Panc1 (cell line): ENCODE results near the gene SAMD4A. TPM values are rescaled to one million over a fixed set of nuclear protein-coding genes. Genes with fewer than 3 reads are reported as not detected.

ENCODE experiments used
- ATAC-seq: fragments of 200-7000 bp; cut with Tn5 transposase; 2 replicates; pipeline ENCODE4 v1.9.1; 2020; ENCODE audit warnings: mild to moderate bottlenecking, moderate library complexity
- BruUV-seq: library from RNA; stranded (reverse); fragments of 400-500 nt; replicated peaks from 2 replicates; lab custom pipeline; 2021; lab: Mats Ljungman, UMichigan
- CTCF ChIA-PET: fragments of 300-600 bp; sonication (Branson Sonifier 250); formaldehyde crosslinking; loops from one replicate; lab custom pipeline; 2022; ENCODE audit warnings: antibody characterized with exemption; lab: Charles Lee
- POLR2A ChIA-PET: fragments of 300-600 bp; sonication (Branson Sonifier 250); formaldehyde crosslinking; loops from one replicate; lab custom pipeline; 2022; ENCODE audit warnings: antibody characterized with exemption; lab: Charles Lee
- DNase-seq: peaks from one replicate; pipeline ENCODE4 v3.0.0-alpha.2; 2010; ENCODE audit warnings: low read depth, low spot score
- H3K27ac ChIP-seq: 2 replicates; pipeline ENCODE4 v1.5.1; 2011; ENCODE audit warnings: mild to moderate bottlenecking, low read length, inconsistent platforms
- H3K27me3 ChIP-seq: fragments of 200-500 bp; sonication (Bioruptor generic); 2 replicates; pipeline ENCODE4 v1.6.0; 2014; ENCODE audit warnings: low read length, inconsistent platforms; ENCODE audit not compliant: control insufficient read depth, insufficient read depth
- H3K36me3 ChIP-seq: fragments of 200-500 bp; sonication (Bioruptor generic); 2 replicates; pipeline ENCODE4 v1.5.1; 2014; ENCODE audit warnings: inconsistent platforms, mild to moderate bottlenecking, low read length, moderate library complexity; ENCODE audit not compliant: control insufficient read depth, insufficient read depth
- H3K4me1 ChIP-seq: 2 replicates; pipeline ENCODE4 v1.5.1; 2011; ENCODE audit warnings: inconsistent platforms, mild to moderate bottlenecking, low read length, moderate library complexity; ENCODE audit not compliant: control insufficient read depth, insufficient read depth
- H3K4me3 ChIP-seq, 2 experiments: 2 replicates each; pipeline ENCODE4 v1.5.1; 2011 to 2012; ENCODE audit warnings: low read depth in 2 of 2, low read length in 2 of 2, mild to moderate bottlenecking in 2 of 2, inconsistent platforms in 1 of 2, moderate library complexity in 1 of 2
- H3K9me3 ChIP-seq: fragments of 200-500 bp; sonication (Bioruptor generic); 2 replicates; pipeline ENCODE4 v1.5.1; 2014; ENCODE audit warnings: low read depth, mild to moderate bottlenecking, inconsistent platforms, low read length, moderate library complexity; ENCODE audit not compliant: control insufficient read depth, insufficient read depth
- POLR2AphosphoS5 ChIP-seq: IDR thresholded peaks from 2 replicates; pipeline ENCODE4 v1.6.1; 2012; ENCODE audit warnings: mild to moderate bottlenecking, low read depth, low read length, moderate library complexity
- SIN3A ChIP-seq: IDR thresholded peaks from 2 replicates; pipeline ENCODE4 v1.6.1; 2012; ENCODE audit warnings: low read depth, mild to moderate bottlenecking, low read length, moderate library complexity, borderline replicate concordance; ENCODE audit not compliant: insufficient read depth
- TCF7L2 ChIP-seq: IDR thresholded peaks from 2 replicates; pipeline ENCODE4 v1.6.1; 2011; ENCODE audit warnings: mild to moderate bottlenecking, low read depth, low read length, inconsistent platforms
- in situ Hi-C: cut with HindIII; loops from 2 replicates; pipeline ENCODE4 v1.10.0; 2016; ENCODE audit warnings: low sequenced_read_pairs, low pct_unique_long_range_greater_than_20kb
- intact Hi-C: fragments of 100-400 bp; cut with micrococcal nuclease; formaldehyde crosslinking; loops from one replicate; pipeline ENCODE4 v1.10.0; 2022; ENCODE audit not compliant: unreplicated experiment
- total RNA-seq: library from RNA; stranded (reverse); gene quantifications from one replicate; pipeline ENCODE4 v1.2.1, GENCODE V29; 2021; ENCODE audit not compliant: unreplicated experiment
- TF ChIP-seq, protein P1 (sequence below): fragments of 450-650 bp; IDR thresholded peaks from 2 replicates; pipeline ENCODE4 v1.5.1; 2017; ENCODE audit warnings: mild to moderate bottlenecking
- TF ChIP-seq, protein P2 (sequence below), 2 experiments: IDR thresholded peaks; 2 replicates each; pipeline ENCODE4 v1.6.1; 2011 to 2012; ENCODE audit warnings: low read depth in 2 of 2, control low read depth in 1 of 2, low read length in 1 of 2, mild to moderate bottlenecking in 1 of 2, moderate library complexity in 1 of 2; ENCODE audit not compliant: insufficient read depth in 1 of 2

SAMD4A gene
- total RNA-seq, 1 experiment from 2014 or later, result 15.2 TPM

DNA sequence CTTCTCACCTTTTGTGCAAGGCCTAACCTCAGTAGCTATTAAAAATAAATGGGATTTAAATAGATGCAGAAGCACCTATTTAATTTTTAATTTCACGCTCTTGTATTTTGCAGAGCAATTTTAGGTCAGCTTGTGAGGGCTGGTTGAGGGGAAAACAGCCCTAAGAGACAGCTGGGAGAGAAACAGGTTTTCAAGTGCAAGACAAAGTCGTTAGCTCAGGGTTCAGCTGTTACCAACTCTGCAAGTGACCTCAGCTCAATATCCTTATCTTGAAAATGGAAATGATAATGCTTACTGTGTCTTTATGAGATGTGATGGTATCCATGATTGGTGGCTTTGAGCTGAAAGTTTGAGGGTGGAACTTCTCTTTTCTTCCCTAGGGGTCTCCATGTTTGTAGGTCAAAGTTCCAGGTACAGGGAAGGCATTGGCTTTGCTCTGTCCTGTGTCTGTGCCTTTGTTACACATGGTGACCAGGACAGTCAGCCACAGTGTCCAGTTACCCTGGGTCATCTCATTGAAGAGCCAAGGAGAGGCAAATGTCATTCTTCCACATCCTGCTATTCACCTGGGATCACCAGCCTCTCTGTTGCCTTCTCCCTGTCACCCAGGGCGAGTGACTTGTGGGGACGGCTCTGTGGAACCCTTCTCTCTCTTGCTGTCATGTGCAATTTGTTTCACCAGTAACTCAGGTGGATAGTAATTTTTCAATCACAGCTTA lies 100.3 kb downstream of the SAMD4A start:
- Histone ChIP-seq H3K4me3 (no peak overlapping the region), H3K4me1 (peaks cover 21% of the 10 kb centered on the region), H3K36me3 (no peaks in the 10 kb centered on the region), H3K27me3 (no peaks in the 10 kb centered on the region), H3K27ac (no peak overlapping the region), H3K9me3 (no peaks in the 10 kb centered on the region)
- POLR2A ChIA-PET, result no interaction called here
- CTCF ChIA-PET, result no interaction called here
- intact Hi-C loops (no loop called here), in situ Hi-C loops (no loop called here)
- no peak for TF ChIP-seq POLR2AphosphoS5
- TF ChIP-seq, protein P1, sequence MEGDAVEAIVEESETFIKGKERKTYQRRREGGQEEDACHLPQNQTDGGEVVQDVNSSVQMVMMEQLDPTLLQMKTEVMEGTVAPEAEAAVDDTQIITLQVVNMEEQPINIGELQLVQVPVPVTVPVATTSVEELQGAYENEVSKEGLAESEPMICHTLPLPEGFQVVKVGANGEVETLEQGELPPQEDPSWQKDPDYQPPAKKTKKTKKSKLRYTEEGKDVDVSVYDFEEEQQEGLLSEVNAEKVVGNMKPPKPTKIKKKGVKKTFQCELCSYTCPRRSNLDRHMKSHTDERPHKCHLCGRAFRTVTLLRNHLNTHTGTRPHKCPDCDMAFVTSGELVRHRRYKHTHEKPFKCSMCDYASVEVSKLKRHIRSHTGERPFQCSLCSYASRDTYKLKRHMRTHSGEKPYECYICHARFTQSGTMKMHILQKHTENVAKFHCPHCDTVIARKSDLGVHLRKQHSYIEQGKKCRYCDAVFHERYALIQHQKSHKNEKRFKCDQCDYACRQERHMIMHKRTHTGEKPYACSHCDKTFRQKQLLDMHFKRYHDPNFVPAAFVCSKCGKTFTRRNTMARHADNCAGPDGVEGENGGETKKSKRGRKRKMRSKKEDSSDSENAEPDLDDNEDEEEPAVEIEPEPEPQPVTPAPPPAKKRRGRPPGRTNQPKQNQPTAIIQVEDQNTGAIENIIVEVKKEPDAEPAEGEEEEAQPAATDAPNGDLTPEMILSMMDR, result no peak
- TF ChIP-seq, protein P2, sequence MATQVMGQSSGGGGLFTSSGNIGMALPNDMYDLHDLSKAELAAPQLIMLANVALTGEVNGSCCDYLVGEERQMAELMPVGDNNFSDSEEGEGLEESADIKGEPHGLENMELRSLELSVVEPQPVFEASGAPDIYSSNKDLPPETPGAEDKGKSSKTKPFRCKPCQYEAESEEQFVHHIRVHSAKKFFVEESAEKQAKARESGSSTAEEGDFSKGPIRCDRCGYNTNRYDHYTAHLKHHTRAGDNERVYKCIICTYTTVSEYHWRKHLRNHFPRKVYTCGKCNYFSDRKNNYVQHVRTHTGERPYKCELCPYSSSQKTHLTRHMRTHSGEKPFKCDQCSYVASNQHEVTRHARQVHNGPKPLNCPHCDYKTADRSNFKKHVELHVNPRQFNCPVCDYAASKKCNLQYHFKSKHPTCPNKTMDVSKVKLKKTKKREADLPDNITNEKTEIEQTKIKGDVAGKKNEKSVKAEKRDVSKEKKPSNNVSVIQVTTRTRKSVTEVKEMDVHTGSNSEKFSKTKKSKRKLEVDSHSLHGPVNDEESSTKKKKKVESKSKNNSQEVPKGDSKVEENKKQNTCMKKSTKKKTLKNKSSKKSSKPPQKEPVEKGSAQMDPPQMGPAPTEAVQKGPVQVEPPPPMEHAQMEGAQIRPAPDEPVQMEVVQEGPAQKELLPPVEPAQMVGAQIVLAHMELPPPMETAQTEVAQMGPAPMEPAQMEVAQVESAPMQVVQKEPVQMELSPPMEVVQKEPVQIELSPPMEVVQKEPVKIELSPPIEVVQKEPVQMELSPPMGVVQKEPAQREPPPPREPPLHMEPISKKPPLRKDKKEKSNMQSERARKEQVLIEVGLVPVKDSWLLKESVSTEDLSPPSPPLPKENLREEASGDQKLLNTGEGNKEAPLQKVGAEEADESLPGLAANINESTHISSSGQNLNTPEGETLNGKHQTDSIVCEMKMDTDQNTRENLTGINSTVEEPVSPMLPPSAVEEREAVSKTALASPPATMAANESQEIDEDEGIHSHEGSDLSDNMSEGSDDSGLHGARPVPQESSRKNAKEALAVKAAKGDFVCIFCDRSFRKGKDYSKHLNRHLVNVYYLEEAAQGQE (IDR thresholded peaks at IDR 0.05; ENCODE audit: insufficient read depth in 1 of 2, low read depth in 2 of 2, low read length in 1 of 2), result no peak
- TF ChIP-seq SIN3A, result no peak
- TF ChIP-seq TCF7L2, result no peak
- BruUV-seq, result no TSS peak
- DNase-seq (no peak), ATAC-seq (no peak)

DNA sequence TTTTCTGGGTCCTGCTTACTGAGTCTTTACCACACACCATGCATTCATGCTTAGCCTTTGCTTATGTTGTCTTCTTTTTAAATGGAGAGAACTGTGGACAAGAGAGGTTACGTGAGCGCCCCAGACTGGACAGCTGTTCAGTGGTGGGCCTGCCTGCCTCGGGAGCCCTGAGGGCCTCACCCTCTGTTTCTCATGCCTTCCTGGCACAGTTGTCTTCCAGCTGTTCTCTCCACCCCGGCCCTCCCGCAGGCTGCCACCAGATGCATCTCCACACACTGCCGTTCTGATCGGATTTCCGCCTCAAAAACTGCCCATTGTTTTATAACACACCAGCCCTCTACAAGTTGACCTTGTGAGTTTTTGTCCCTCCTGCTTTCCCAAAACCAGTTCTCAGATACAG lies 100.8 kb downstream of the SAMD4A start:
- POLR2A ChIA-PET, result no interaction called here
- no peaks in the 10 kb centered on the region for H3K27me3 ChIP-seq
- DNase-seq, result no peak
- H3K36me3 ChIP-seq, result no peaks in the 10 kb centered on the region
- H3K9me3 ChIP-seq, result no peaks in the 10 kb centered on the region
- TF ChIP-seq SIN3A, result no peak
- no peak for TF ChIP-seq TCF7L2
- TF ChIP-seq, protein P1, result no peak
- TF ChIP-seq POLR2AphosphoS5, result no peak
- TF ChIP-seq, protein P2 (IDR thresholded peaks at IDR 0.05; ENCODE audit: insufficient read depth in 1 of 2, low read depth in 2 of 2, low read length in 1 of 2), result no peak
- in situ Hi-C loops, result no loop called here
- BruUV-seq, result no TSS peak
- H3K27ac ChIP-seq, result peak overlapping the region; percentile 29; the same call in 1 of the 2 replicates
- ATAC-seq, result no peak
- CTCF ChIA-PET, result no interaction called here
- no peak overlapping the region for H3K4me3 ChIP-seq
- peaks cover 20% of the 10 kb centered on the region for H3K4me1 ChIP-seq
- intact Hi-C loops, result no loop called here
